Thyroid gland (tissue), 4 donors: ENCODE measurements around the gene DYNC1LI2. TPM values are rescaled to one million over a fixed set of nuclear protein-coding genes. Genes with fewer than 3 reads are reported as not detected.

ENCODE experiments used
- DNase-seq, 2 donors: peaks; one replicate each; pipeline ENCODE4 v3.0.0-alpha.2; 2019
- H3K27ac ChIP-seq, 3 donors: fragments of 200-600 bp; sonication (generic); 1 replicate in 2 of 3; 2 replicates in 1 of 3; pipeline ENCODE4 v1.5.1; 2016 to 2019; ENCODE audit warnings: mild to moderate bottlenecking in 1 of 3, moderate library complexity in 1 of 3
- H3K27me3 ChIP-seq: fragments of 200-600 bp; sonication (generic); one replicate; pipeline ENCODE4 v1.5.1; 2019
- H3K36me3 ChIP-seq, 2 donors: fragments of 200-600 bp; sonication (generic); one replicate each; pipeline ENCODE4 v1.5.1; 2016 to 2019
- H3K4me1 ChIP-seq, 2 donors: fragments of 200-600 bp; sonication (generic); one replicate each; pipeline ENCODE4 v1.5.1; 2017 to 2019
- H3K4me3 ChIP-seq, 3 donors: fragments of 200-600 bp; sonication (generic); replicated peaks in 1 of 3; 1 replicate in 2 of 3; 2 replicates in 1 of 3; pipeline ENCODE4 v1.5.1; 2016; ENCODE audit warnings: mild to moderate bottlenecking in 1 of 3
- H3K9me3 ChIP-seq: fragments of 200-600 bp; sonication (generic); one replicate; pipeline ENCODE4 v1.5.1; 2017
- POLR2A ChIP-seq, 2 donors: fragments of 450-650 bp; IDR thresholded peaks; one replicate each; pipeline ENCODE4 v1.6.1; 2017; ENCODE audit warnings: antibody characterized with exemption in 2 of 2, mild to moderate bottlenecking in 2 of 2, moderate library complexity in 1 of 2
- WGBS, 2 donors: methylation state at CpG; one replicate each; pipeline ENCODE4 v1.1.5; 2017; 5-methylcytosine and 5-hydroxymethylcytosine counted together
- intact Hi-C: fragments of 100-400 bp; cut with DNase I; formaldehyde crosslinking; loops from one replicate; pipeline ENCODE4 v1.15.1; 2023
- total RNA-seq, 4 donors: library from RNA; depleted of rRNA; stranded (reverse); fragments of >200 nt; gene quantifications; one replicate each; pipeline ENCODE4 v1.2.3, GENCODE V29; 2016
- TF ChIP-seq, protein P1 (sequence below), 6 experiments: fragments of 200-600 bp in 3 of 6; fragments of 450-650 bp in 3 of 6; sonication (generic) in 3 of 6; IDR thresholded peaks; one replicate each; pipeline ENCODE4 v1.5.1; 2016 to 2019; ENCODE audit warnings: antibody characterized with exemption in 6 of 6, mild to moderate bottlenecking in 2 of 6, inconsistent platforms in 1 of 6, moderate library complexity in 1 of 6

DYNC1LI2 gene
- total RNA-seq, 4 donors from 2014 or later: 162 to 332 (median 195) TPM

DNA sequence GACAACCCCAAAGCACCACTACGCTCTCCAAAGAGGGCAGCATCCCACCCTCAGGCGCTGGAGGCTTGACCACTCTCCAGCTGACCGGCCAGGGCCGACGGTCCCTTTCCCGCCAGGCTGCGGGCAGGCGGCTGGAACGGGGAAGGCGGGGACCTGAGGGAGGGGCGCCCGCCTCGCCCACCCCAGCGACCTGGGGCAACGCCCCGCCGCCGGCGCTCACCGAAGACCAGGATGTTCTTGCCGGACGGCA is 431 bp downstream of the DYNC1LI2 start:
- DNase-seq: peak; percentile 34 to 47
- TF ChIP-seq, protein P1, sequence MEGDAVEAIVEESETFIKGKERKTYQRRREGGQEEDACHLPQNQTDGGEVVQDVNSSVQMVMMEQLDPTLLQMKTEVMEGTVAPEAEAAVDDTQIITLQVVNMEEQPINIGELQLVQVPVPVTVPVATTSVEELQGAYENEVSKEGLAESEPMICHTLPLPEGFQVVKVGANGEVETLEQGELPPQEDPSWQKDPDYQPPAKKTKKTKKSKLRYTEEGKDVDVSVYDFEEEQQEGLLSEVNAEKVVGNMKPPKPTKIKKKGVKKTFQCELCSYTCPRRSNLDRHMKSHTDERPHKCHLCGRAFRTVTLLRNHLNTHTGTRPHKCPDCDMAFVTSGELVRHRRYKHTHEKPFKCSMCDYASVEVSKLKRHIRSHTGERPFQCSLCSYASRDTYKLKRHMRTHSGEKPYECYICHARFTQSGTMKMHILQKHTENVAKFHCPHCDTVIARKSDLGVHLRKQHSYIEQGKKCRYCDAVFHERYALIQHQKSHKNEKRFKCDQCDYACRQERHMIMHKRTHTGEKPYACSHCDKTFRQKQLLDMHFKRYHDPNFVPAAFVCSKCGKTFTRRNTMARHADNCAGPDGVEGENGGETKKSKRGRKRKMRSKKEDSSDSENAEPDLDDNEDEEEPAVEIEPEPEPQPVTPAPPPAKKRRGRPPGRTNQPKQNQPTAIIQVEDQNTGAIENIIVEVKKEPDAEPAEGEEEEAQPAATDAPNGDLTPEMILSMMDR (IDR thresholded peaks at IDR 0.05): no peak
- no peak for TF ChIP-seq POLR2A (IDR thresholded peaks at IDR 0.05)
- H3K27ac ChIP-seq: peak overlapping the region; percentile 57 to 92 (median 84)
- intact Hi-C loops: loop anchor here (5.0 kb wide), 1 partner anchor 99 kb away; no protein-coding TSS in a partner anchor
- H3K4me3 ChIP-seq: peak overlapping the region; percentile 82 to 95 (median 83)
- WGBS, 2 donors: 0% methylated on average over 4 to 6 of the region's 22 CpGs
- peaks cover 21 to 23% of the 10 kb centered on the region in 2 donors for H3K4me1 ChIP-seq
- peaks cover 9 to 10% of the 10 kb centered on the region in 2 donors for H3K36me3 ChIP-seq
- H3K27me3 ChIP-seq: no peaks in the 10 kb centered on the region
- no peaks in the 10 kb centered on the region for H3K9me3 ChIP-seq

DNA sequence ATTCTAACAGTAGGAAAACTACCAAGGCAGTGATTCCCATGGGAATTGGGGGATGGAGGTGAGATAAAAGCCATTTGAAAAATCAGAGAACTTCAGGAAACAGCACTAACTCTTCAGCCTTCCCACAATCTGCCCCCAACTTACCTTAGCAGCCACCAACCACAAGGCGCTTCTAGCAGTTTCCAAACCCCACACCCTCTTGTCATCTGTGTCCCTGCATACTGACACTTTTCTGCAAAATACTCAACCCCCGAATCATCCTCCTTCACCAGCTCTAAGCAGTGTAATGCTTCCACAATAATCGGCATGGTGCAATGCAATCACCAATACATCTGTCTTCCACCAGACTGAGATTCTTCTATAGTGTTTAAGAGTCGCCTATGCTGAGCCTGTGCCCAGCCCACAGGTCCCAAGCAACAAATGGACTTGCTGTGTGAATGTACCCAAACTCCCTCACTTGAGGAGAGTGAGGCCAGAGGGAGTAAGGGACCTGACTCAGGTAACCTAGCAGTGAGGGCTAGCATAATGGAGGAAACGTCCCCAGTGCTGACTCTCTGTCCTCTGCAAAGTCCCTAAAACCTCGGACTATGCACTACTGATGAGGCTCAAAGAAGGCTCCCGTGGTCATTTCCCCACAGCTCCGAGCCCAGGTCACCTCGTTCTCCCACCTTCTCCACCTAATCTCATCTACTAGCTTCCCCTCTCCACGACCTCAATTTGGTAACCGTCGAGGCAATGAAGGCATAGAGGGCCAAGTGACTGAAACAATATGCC is 943 bp downstream of the DYNC1LI2 start:
- 20% methylated on average over 12 of the region's 12 CpGs for WGBS, 2 donors
- peaks cover 11 to 13% of the 10 kb centered on the region in 2 donors for H3K36me3 ChIP-seq
- TF ChIP-seq, protein P1 (IDR thresholded peaks at IDR 0.05): no peak
- no peak for TF ChIP-seq POLR2A (IDR thresholded peaks at IDR 0.05)
- H3K4me1 ChIP-seq: peaks cover 21 to 23% of the 10 kb centered on the region in 2 donors
- no peaks in the 10 kb centered on the region for H3K9me3 ChIP-seq
- no peaks in the 10 kb centered on the region for H3K27me3 ChIP-seq
- no peak for DNase-seq
- H3K4me3 ChIP-seq: peak overlapping the region; percentile 82 to 95 (median 83)
- intact Hi-C loops: loop anchor here (5.0 kb wide), 1 partner anchor 98 kb away; no protein-coding TSS in a partner anchor
- peak overlapping the region in 2 of 3 donors; percentile 84 to 92 for H3K27ac ChIP-seq

GRCh38 chr16:66746682-66747081 is 4.7 kb downstream of the DYNC1LI2 start:
- WGBS, 2 donors: 38 to 54% methylated on average over 1 of the region's 1 CpG
- H3K9me3 ChIP-seq: no peaks in the 10 kb centered on the region
- H3K36me3 ChIP-seq: peaks cover 17 to 20% of the 10 kb centered on the region in 2 donors
- DNase-seq: no peak
- H3K4me1 ChIP-seq: peaks cover 26 to 45% of the 10 kb centered on the region in 2 donors
- TF ChIP-seq POLR2A (IDR thresholded peaks at IDR 0.05): no peak
- TF ChIP-seq, protein P1 (IDR thresholded peaks at IDR 0.05): no peak
- intact Hi-C loops: no loop called here
- no peak overlapping the region for H3K4me3 ChIP-seq
- H3K27ac ChIP-seq: no peak overlapping the region
- no peaks in the 10 kb centered on the region for H3K27me3 ChIP-seq

DNA sequence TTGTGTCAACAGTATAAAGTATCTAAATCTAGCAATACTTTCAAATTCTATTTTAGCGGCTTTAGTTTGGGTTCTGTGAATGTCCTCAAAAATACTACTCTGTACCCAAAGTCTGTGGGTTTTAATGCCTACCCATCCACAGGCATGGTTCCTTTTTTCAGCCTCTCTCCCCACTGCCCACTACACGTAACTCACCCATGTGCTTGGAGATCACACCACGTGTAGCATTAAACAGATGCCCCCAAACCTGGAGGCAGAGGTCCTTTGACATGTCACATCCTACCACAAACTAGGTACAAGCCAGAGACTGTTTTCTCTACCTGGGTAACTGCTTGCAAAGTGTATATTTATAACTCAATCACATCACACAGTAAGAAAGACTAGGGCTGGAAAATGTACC is 5.4 kb downstream of the DYNC1LI2 start:
- peaks cover 17 to 20% of the 10 kb centered on the region in 2 donors for H3K36me3 ChIP-seq
- no peaks in the 10 kb centered on the region for H3K9me3 ChIP-seq
- DNase-seq: no peak
- intact Hi-C loops: no loop called here
- peaks cover 33 to 49% of the 10 kb centered on the region in 2 donors for H3K4me1 ChIP-seq
- H3K27ac ChIP-seq: no peak overlapping the region
- 85 to 88% methylated on average over 3 of the region's 3 CpGs for WGBS, 2 donors
- no peak for TF ChIP-seq POLR2A (IDR thresholded peaks at IDR 0.05)
- TF ChIP-seq, protein P1 (IDR thresholded peaks at IDR 0.05): no peak
- no peaks in the 10 kb centered on the region for H3K27me3 ChIP-seq
- no peak overlapping the region for H3K4me3 ChIP-seq
